Measurements from ENCODE around the gene SPATS1. TPM values are rescaled to one million over a fixed set of nuclear protein-coding genes. Genes with fewer than 3 reads are reported as not detected.

Gene SPATS1
- not detected for total RNA-seq

GRCh38 chr6:44342489-44342888, at the start of gene SPATS1:
TSS of gene SPATS1 (plus strand) at chr6:44342650. CDS start at chr6:44343096, 446 bp downstream.
- peak; percentile 26 for DNase-seq

GRCh38 chr6:44292661-44293365, 49.6 kb upstream of the SPATS1 start:
- DNase-seq = no peak

GRCh38 chr6:44294832-44295791, 47.3 kb upstream of the SPATS1 start:
- no peak for DNase-seq

GRCh38 chr6:44297063-44298038, 45.1 kb upstream of the SPATS1 start:
- DNase-seq = peak; percentile 51

- DNase-seq = no peak
These were observed 44.2 kb upstream of the SPATS1 start for GRCh38 chr6:44298055-44298803.

GRCh38 chr6:44298864-44299263, 43.6 kb upstream of the SPATS1 start:
- DNase-seq = no peak

- DNase-seq = no peak
These were observed 42.1 kb upstream of the SPATS1 start for GRCh38 chr6:44300292-44300823.

- no peak for DNase-seq
These were observed 41.3 kb upstream of the SPATS1 start for GRCh38 chr6:44301106-44301505.

- DNase-seq = no peak
These were observed 40.5 kb upstream of the SPATS1 start for GRCh38 chr6:44301782-44302564.

- no peak for DNase-seq
These were observed 39.6 kb upstream of the SPATS1 start for GRCh38 chr6:44302856-44303255.

- no peak for DNase-seq
These were observed 38.6 kb upstream of the SPATS1 start for GRCh38 chr6:44303842-44304241.

GRCh38 chr6:44304282-44305199, 37.9 kb upstream of the SPATS1 start:
- peak; percentile 18 for DNase-seq

GRCh38 chr6:44305200-44305725, 37.2 kb upstream of the SPATS1 start:
- DNase-seq = no peak

- no peak for DNase-seq
These were observed 35.7 kb upstream of the SPATS1 start for GRCh38 chr6:44306710-44307109.

GRCh38 chr6:44307217-44307616, 35.2 kb upstream of the SPATS1 start:
- no peak for DNase-seq

GRCh38 chr6:44309092-44309491, 33.4 kb upstream of the SPATS1 start:
- DNase-seq = no peak

- no peak for DNase-seq
These were observed 32.8 kb upstream of the SPATS1 start for GRCh38 chr6:44309631-44310030.

GRCh38 chr6:44310241-44310640, 32.2 kb upstream of the SPATS1 start:
- DNase-seq = no peak

GRCh38 chr6:44311304-44311703, 31.1 kb upstream of the SPATS1 start:
- DNase-seq = no peak

All from tongue (tissue), 2 donors.